ENCODE measurements around the gene MS4A10. TPM values are rescaled to one million over a fixed set of nuclear protein-coding genes. Genes with fewer than 3 reads are reported as not detected.

Gene MS4A10
- total and polyA plus RNA-seq, 2 experiments from 2014 or later, result 0.21 to 0.47 TPM

- Histone ChIP-seq H3K9me3 (ENCODE audit: low read depth) (no peaks in the 10 kb centered on the region), H3K4me2 (peak within 1 kb of the TSS; percentile 92), H3K4me1 (ENCODE audit: insufficient read depth) (peaks cover 23% of the 10 kb centered on the region), H3K27ac (peak within 1 kb of the TSS; percentile 77), H4K20me1 (ENCODE audit: insufficient read depth, poor library complexity, severe bottlenecking) (no peaks in the 10 kb centered on the region), H3K27me3 (no peaks in the 10 kb centered on the region), H3K4me3 (peak within 1 kb of the TSS; percentile 76), H3K9me2 (replicated peaks; ENCODE audit: insufficient read depth) (no peaks in the 10 kb centered on the region), H3K79me2 (peaks cover 35% of the 10 kb centered on the region), H3K36me3 (replicated peaks; ENCODE audit: insufficient read depth, low read depth) (no peaks in the 10 kb centered on the region), H2AFZ (peak within 1 kb of the TSS; percentile 92)
- TF ChIP-seq EZH2phosphoT487 (IDR thresholded peaks at IDR 0.05; ENCODE audit: low read depth, severe bottlenecking, unreplicated experiment), result no peak
- peak; percentile 98 for DNase-seq (ENCODE audit: low spot score)
- WGBS (ENCODE audit: low lambda C conversion rate, missing lambda C conversion rate), result under 1% methylated on average over 57 of the region's 57 CpGs
These were observed 56.9 kb downstream of the MS4A10 start, which contains the start of gene CCDC86 for GRCh38 chr11:60841797-60842667. CCDC86 (plus strand) TSS chr11:60842113; CDS start chr11:60842125, 12 bp downstream.

- Histone ChIP-seq H3K4me2 (peak overlapping the region; percentile 92), H2AFZ (peak overlapping the region; percentile 72), H3K79me2 (peaks cover 37% of the 10 kb centered on the region), H3K36me3 (replicated peaks; ENCODE audit: insufficient read depth, low read depth) (no peaks in the 10 kb centered on the region), H3K4me3 (peak overlapping the region; percentile 76), H4K20me1 (ENCODE audit: insufficient read depth, poor library complexity, severe bottlenecking) (no peaks in the 10 kb centered on the region), H3K27ac (peak overlapping the region; percentile 63), H3K9me3 (ENCODE audit: low read depth) (no peaks in the 10 kb centered on the region), H3K27me3 (no peaks in the 10 kb centered on the region), H3K4me1 (ENCODE audit: insufficient read depth) (peaks cover 23% of the 10 kb centered on the region), H3K9me2 (replicated peaks; ENCODE audit: insufficient read depth) (no peaks in the 10 kb centered on the region)
- 21% methylated on average over 23 of the region's 23 CpGs for WGBS (ENCODE audit: low lambda C conversion rate, missing lambda C conversion rate)
- no peak for DNase-seq (ENCODE audit: low spot score)
- TF ChIP-seq EZH2 (IDR thresholded peaks at IDR 0.05; ENCODE audit: borderline replicate concordance), result no peak
- TF ChIP-seq CTCF (IDR thresholded peaks at IDR 0.05; ENCODE audit: poor library complexity), result no peak
- TF ChIP-seq EZH2phosphoT487 (IDR thresholded peaks at IDR 0.05; ENCODE audit: low read depth, severe bottlenecking, unreplicated experiment), result no peak
These were observed 57.8 kb downstream of the MS4A10 start for GRCh38 chr11:60842668-60843600.

DNA sequence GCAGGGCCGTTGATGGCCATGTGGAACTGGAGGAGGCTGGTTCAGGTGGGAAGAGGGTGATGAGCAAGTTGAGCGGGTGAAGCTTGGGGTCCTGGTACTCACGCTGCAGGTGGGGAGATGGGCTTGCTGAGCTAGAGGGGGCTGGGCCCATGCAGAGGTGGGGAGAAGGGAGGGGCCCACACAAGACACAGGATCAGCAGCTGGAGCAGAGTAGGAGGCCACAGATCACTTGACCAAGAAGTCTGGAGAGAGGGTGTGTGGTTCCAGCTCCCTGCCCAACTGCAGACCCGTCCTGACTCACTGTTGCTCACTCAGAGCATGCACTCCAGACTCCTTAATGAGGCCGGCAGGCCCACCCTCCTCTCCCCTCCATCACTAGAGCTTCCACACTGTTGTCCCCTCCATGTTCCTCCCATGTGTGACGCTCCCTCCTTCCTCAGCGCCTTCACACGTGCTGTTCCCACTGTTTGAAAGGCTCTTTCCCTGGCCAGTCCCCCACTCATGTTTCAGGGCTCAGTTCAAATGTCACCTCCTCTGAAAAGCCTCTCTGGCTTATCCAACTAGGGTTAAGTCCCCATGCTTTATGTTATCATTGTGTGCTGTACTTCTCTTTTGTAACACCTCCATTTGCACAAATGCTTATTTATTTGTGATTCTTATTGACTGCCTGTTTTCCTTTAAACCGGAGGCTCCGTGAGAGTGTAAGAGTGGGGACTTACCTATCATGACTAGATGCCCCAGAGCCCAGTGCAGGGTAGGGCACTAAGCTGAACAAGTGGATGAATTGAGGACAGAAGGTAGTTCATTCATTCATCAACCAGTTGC is 59.1 kb downstream of the MS4A10 start:
- H4K20me1 ChIP-seq (ENCODE audit: insufficient read depth, poor library complexity, severe bottlenecking), result no peaks in the 10 kb centered on the region

GRCh38 chr11:60844870-60845221 is 59.7 kb downstream of the MS4A10 start:
- TF ChIP-seq EZH2 (IDR thresholded peaks at IDR 0.05; ENCODE audit: borderline replicate concordance), result no peak
- no peak for TF ChIP-seq EZH2phosphoT487 (IDR thresholded peaks at IDR 0.05; ENCODE audit: low read depth, severe bottlenecking, unreplicated experiment)
- TF ChIP-seq CTCF (IDR thresholded peaks at IDR 0.05; ENCODE audit: poor library complexity), result no peak
- peak; percentile 48 for DNase-seq (ENCODE audit: low spot score)
- no peaks in the 10 kb centered on the region for H3K27me3 ChIP-seq
- no peaks in the 10 kb centered on the region for H4K20me1 ChIP-seq (ENCODE audit: insufficient read depth, poor library complexity, severe bottlenecking)
- no peaks in the 10 kb centered on the region for H3K36me3 ChIP-seq (replicated peaks; ENCODE audit: insufficient read depth, low read depth)
- H3K4me1 ChIP-seq (ENCODE audit: insufficient read depth), result peaks cover 23% of the 10 kb centered on the region
- peaks cover 37% of the 10 kb centered on the region for H3K79me2 ChIP-seq
- H3K27ac ChIP-seq, result no peak overlapping the region
- no peaks in the 10 kb centered on the region for H3K9me2 ChIP-seq (replicated peaks; ENCODE audit: insufficient read depth)
- H3K4me3 ChIP-seq, result no peak overlapping the region
- WGBS (ENCODE audit: low lambda C conversion rate, missing lambda C conversion rate), result 40% methylated on average over 4 of the region's 4 CpGs
- peak overlapping the region; percentile 92 for H3K4me2 ChIP-seq
- no peaks in the 10 kb centered on the region for H3K9me3 ChIP-seq (ENCODE audit: low read depth)
- H2AFZ ChIP-seq, result no peak overlapping the region

More for the DNA sequence above, 59.1 kb downstream of the MS4A10 start:
- Histone ChIP-seq H2AFZ (no peak overlapping the region), H3K9me3 (ENCODE audit: low read depth) (no peaks in the 10 kb centered on the region), H3K4me3 (no peak overlapping the region), H3K4me1 (ENCODE audit: insufficient read depth) (peaks cover 23% of the 10 kb centered on the region), H3K27me3 (no peaks in the 10 kb centered on the region), H3K79me2 (peaks cover 37% of the 10 kb centered on the region), H3K36me3 (replicated peaks; ENCODE audit: insufficient read depth, low read depth) (no peaks in the 10 kb centered on the region), H3K4me2 (peak overlapping the region; percentile 92), H3K9me2 (replicated peaks; ENCODE audit: insufficient read depth) (no peaks in the 10 kb centered on the region), H3K27ac (peak overlapping the region; percentile 42)
- no peak for DNase-seq (ENCODE audit: low spot score)
- WGBS (ENCODE audit: low lambda C conversion rate, missing lambda C conversion rate), result 75% methylated on average over 10 of the region's 10 CpGs
- TF ChIP-seq EZH2phosphoT487 (IDR thresholded peaks at IDR 0.05; ENCODE audit: low read depth, severe bottlenecking, unreplicated experiment) (no peak), EZH2 (IDR thresholded peaks at IDR 0.05; ENCODE audit: borderline replicate concordance) (no peak)
